HG03354 (cell line): ENCODE measurements around the gene TUBB4B.
"Not testable (repeated sequence)": the region's sequence is repeated elsewhere in the genome, so short reads cannot be mapped to it uniquely, and the experiment has no call there.

Experiments used
- ATAC-seq: cut with Tn5 transposase; IDR thresholded peaks from one replicate; pipeline ENCODE4 v1.9.1; 2021; ENCODE audit warnings: mild to moderate bottlenecking; ENCODE audit not compliant: unreplicated experiment, poor library complexity, severe bottlenecking

The TUBB4B gene

DNA sequence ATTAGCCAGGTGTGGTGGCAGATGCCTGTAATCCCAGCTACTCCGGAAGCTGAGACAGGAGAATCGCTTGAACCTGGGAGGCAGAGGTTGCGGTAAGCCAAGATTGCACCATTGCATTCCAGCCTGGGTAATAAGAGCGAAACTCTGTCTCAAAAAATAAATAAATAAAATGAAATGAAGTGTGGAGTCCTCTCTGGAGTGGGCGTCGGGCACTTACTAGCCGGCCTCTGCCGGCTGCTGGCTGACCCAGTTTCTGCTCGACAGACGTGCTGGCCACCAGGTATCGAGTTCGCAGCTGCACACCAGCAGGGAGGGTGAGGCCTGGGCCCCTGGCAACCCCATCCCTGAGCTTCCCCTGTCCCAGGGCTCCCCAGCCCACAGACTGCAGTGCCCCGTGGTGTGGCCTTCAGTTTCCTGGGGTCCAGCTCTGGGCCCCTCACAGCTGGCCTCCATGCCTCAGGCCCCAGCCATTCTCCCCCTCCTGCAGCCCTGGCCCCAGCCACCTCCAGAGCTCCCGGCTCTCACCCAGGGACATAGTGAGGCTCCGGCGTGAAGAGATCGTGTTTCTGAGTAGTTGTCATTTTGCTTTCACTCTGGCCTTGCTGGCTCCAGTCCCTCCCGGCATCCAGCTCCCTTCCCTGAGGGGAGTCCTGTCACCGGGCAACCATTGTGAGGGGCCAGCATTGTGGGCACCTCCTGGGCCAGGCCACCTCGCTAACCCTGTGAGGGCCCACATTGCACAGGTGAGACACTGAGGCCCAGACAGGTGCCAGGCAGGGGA is 6.2 kb downstream of the TUBB4B start:
- no peak for ATAC-seq

DNA sequence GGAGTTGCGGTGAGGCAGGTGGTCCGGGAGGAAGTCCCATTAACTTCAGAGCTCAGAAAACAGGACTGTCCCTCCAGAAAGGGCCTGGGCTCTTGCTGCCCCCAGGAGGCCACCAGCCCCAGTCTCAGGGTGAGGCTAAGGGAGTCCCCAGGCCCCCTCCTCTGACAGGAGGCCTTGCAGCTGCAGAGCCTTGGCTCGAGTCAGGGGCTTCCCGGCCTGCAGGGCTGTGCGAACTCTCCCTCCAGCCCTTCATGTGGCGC is 6.8 kb downstream of the TUBB4B start:
- ATAC-seq = no peak

DNA sequence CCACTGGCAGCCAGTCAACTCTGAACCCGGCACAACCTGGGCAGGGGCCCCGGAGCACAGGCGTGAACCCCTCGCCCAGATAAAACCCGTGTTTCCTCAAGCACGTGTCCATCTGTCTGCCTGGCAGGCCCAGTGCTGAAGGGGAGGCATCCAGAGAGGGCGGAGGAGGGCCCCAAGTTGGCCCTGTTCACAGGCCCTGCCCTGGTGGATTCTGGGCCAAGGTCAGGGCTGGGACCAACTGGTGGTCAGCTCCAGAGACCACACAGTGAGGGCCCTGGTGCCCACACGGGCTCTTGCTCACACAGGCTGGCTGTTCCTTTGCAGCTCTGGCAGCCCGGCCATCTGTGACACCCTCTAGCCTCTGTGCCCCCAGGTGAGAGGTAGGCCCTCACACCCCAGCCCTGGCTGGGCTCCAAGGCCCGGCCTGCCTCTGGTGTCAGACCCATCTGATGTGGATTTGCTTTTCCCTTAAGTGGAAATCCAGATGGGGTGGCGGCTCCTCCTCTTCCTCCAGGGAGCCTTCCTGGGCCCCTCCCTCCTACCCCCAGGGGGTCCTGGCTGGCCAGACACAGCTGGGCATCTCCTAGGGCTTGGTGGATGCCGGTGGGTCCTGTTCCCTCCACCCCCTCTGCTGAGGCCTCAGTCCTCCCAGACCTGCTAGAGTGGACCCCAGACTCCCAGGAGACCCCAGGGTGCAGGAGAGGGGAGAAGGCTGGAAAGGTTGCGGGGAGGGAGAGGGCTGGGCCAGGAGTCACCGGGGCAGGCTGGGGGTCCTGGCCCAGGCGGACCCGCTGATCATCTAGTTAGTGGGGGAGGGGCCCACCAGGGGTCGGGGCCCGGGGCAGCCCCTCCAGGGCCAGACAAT is 9.5 kb downstream of the TUBB4B start:
- ATAC-seq = no peak

DNA sequence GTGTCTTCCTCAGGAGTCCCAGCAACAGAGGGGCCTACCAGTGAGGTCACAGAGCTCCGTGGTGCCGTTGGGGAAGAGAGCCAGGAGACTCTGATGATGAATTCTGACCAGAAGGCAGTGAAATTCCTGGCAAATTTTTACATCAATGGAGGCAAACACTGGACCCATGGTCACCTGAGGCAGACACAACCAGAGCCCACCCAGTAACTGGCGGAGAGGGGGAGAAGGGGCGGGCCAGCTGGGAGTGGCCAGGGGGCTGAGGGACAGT is 10.0 kb downstream of the TUBB4B start, which contains the start of gene STPG3:
Gene STPG3 (plus strand): TSS at position 93 of the 268 bp plus-strand sequence. CDS start 1 bp downstream, at position 94.
- ATAC-seq = no peak

DNA sequence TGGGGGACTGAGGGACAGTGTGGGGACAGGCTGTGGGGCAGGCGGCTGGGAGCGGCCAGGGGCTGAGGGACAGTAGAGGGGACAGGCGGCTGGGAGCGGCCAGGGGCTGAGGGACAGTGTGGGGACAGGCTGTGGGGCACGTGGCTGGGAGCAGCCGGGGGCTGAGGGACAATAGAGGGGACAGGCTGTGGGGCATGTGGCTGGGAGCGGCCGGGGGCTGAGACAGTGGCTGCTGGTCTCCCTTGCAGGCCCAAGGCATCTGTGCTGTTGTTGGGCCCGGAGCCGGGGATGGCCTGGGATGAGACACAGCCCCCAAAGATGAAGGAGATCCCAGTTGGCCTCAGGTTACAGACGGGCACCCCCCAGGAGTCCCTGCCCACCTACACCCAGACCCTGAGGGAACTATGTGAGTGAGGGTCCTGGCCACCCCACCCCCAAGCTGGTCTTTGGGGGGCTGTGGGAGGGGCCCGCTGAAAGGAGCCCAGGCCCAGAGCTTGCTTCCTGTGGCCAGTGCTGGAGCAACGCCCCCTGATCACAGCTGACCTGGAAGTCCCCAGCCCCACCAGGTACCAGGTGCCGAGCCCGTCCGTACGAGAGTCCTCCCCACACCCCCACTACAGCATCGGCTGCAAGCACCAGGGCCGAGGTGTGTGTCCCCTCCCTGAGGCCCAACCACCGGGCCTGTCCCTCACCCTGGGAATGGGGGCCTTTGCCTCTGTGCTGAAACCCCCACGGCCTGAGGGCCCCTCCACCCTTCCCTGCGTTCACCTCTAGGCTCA is 10.6 kb downstream of the TUBB4B start:
- ATAC-seq = no peak

DNA sequence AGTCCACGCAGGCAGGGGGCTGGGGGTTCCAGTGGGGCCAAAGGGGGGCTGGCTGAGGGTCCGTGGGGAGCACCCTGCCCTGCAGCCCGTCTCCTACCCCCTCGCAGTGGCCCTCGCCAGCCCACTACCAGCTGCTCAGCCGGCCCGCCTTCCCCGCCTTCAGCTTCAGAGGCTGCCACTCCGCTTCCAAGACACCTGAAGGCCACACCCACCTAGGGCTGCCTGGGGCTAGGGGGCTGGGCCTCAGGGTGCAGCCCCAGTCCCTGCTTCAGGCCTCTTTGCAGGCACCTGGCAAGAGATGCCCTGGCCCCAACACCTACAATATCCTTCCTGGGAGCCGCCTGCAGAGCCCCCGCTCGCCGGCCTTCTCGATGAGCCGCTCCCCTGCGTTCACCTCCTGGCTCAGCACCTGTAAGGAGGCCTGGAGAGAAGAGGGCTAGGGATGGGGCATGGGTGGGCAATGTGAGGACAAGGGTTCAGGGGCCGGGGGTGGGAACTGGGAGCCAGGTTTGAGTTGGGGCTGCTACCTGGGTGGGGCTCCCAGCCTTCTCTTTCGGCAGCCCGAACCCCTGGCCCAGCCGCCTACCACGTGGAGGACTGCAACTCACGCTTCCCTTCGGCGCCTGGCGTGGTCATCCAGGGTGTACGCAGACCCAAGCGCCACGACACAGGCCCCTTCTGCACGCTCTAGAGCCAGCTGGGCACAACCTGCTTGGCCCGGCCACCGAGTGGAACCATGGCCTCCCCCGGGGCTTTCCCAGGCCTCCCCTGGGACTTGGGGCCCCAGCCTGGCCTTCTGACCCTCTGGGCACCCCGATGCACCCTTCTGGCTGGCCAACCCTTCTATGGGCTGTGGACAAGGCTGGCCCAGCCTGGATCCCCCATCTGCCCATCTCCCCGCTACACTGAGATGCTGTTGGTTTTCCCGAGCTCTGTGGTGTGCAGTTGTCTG is 11.7 kb downstream of the TUBB4B start:
- no peak for ATAC-seq

DNA sequence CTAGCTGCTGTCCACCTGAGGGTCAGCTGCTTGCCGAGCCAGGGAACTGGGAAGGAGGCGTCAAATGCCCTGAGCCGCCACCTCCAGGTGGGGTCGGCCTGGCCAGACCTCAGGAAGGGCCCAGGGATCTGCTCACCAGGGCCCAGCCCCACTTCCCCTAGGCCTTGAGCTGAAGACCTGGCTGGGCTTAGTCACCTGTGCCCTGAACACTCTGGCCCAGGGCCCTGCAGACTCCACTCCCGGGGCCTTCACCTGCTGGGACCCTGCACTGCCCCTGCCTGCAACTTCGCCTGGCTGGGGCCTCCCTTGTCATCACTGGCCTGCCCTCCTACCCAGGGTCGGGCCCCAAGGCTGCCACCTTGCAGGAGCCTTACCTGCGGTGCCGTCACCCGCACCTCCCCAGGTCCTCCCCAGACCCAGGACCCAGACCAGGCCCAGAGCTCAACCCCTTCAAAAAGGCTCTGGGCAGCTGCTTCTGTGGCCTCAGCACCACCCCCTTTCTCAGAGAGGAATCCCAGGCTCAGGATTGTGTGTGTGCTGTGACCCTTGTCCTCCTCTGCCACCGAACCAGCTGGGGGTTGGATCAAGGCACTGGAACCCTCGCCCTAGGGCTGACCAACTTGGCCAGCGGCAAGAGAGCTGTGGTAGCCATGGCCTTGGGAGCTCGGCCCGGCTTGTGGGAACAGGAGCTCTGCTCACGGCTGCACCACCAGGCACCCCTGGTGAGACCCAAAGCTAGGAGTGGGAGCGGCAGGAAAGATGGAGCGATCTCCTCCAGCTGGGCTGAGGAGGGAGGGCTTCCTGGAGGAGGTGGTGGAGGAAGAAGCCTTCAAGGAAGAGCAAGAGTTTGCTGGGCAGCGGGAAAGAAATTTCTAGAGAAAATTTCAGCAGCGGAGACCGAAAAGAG is 12.9 kb downstream of the TUBB4B start:
- ATAC-seq = no peak

DNA sequence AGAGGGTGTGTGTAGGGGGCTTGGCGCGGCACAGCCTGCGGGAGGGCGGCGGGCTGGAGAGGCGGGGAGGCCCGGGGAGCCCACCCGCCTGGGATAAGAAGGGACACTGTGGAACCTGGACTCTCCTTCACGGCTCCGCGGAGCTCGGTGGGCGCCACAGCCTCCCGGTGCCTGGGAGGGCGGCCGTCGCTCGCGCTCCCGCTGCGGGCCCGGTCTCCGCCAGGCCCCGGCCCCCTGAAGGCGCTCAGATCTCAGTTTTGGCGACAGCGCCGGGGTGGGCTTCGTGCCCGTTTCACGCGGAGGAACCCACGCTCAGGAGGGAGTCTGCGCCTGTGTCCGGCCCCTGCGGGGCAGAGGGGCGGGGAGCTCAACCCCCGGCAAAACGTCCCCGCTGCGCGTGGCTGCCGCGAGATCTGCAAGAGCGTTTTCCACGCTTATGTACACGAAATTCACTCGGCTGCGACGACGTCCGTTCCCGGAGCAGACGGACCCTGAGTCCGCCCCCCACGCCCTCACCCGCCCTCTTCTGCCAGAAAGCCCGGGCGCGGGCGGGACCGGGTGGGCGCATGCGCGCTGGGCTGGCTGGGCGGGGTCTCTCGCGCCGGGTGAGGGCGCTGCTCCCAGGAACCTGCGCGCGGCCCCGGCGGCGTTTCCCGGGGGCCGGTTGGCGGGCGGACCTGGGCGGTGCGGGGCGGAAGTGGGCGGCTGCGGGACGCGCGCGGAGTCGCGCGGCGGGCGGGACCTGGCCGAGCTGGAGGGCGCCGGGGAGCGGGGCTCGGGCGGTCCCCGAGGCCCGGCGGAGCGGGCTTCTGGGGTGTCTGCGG is 13.7 kb downstream of the TUBB4B start, which contains the start of gene NELFB:
Gene NELFB (plus strand): TSS at position 704 of the 824 bp plus-strand sequence.
- peak; percentile 85 for ATAC-seq

DNA sequence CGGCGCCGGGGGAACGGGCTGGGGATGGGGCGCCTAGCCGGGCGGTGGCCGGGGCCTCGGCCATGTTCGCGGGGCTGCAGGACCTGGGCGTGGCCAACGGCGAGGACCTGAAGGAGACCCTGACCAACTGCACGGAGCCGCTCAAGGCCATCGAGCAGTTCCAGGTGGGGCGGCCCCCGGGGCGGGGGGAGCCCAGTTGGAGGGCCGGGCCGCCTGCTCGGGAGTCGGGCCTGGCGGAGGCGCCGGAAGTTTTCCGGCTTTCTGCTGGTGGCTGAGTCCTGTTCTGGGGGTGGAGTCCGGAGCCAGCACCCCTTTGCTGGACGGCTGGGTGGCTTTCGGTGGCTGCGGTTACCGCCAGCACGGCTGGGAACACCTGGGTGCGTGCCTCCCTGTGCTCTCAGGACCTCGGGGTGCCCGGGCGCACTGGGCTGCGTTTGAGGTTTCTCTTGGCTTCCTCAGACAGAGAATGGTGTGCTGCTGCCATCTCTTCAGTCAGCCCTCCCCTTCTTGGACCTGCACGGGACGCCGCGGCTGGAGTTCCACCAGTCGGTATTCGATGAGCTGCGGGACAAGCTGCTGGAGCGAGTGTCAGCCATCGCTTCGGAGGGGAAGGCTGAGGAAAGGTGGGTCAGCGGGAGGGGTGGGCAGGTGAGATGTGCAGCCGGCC is 14.5 kb downstream of the TUBB4B start:
- ATAC-seq = peak; percentile 43

DNA sequence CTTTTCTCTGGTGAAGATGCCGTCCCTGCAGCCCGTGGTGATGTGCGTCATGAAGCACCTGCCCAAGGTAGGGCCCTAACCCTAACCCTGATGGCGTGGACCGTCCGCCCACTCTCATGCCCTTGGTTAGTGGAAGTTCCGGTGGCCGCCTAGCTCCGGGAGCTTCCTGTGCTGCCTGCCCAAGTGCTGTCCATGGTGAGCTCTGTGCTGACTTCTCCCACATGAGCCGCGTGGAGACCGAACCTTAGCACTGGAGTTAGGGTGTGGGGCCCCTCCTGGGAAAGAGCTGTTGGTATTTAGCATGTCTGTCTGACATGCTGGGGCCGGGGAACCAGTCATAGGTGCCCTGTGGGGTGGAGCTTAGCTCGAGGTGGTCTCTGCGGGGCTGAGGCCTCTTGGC is 15.3 kb downstream of the TUBB4B start:
- ATAC-seq = no peak

DNA sequence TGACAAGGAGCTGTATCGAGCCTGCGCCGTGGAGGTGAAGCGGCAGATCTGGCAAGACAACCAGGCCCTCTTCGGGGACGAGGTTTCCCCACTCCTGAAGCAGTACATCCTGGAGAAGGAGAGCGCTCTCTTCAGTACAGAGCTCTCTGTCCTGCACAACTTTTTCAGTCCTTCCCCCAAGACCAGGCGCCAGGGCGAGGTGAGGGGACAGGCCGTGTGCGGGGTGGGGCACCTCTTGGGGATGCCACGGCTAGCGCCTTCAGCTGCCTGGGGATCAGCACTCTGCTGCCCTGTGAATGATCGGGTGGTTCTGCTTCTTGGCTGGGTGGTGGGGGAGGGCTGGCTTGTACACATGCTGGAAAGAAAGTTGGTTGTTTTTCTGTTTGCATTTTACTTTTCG is 15.8 kb downstream of the TUBB4B start:
- no peak for ATAC-seq

DNA sequence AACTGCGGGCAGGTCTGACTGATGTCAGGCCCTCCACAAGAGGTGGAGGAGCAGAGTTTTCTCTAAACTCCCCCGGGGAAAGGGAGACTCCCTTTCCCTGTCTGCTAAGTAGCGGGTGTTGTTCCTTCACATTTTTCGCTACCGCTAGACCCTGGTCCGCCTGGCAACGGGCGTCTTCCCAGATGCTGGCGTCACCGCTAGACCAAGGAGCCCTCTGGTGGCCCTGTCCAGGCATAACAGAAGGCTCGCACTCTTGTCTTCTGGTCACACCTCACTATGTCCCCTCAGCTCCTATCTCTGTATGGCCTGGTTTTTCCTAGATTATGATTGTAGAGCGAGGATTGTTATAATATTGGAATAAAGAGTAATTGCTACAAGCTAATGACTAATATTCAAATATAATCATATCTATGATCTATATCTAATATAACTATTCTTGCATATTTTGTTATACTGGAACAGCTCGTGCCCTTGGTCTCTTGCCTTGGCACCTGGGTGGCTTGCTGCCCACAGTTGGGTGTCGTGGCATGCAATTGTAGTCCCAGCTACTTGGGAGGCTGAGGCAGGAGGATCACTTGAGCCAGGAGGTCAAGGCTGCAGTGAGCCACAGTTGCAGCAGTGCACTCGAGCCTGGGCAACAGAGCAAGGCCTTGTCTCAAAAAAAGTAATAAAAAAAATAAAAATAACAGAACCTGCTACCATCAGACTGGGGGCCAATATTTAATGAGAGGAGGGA is 21.3 kb downstream of the TUBB4B start:
- ATAC-seq = not testable (repeated sequence)

DNA sequence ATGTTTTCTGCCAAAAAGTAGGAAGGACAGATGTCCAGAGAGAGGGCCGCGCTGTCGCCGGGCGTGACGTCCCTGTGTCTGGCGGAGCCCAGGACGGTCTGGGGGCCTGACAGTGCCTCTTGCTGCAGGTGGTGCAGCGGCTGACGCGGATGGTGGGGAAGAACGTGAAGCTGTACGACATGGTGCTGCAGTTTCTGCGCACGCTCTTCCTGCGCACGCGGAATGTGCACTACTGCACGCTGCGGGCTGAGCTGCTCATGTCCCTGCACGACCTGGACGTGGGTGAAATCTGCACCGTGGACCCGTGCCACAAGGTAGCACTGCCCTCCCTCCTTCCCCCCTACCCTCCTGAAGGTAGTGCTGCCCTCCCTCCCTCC is 21.8 kb downstream of the TUBB4B start:
- no peak for ATAC-seq

DNA sequence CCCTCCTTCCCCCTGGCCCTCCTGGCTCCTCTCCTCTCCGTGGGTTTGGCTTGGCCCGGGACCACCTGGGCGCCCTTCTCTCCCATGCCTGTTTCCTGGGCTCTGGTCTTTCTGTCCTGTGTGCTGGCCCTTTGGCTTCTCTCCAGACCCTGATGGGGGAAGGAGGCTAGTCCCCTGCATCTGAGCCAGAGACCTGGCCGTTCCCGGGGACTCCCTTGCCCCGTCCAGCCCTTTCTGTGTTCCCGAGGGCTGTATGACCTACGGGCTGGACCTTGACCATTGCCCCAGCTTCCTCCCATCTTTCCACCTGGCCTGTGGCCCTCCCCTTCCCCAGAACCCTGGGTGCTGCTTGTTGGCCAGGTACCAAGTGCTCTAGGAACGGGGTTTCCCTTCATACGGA is 22.4 kb downstream of the TUBB4B start:
- ATAC-seq = no peak

DNA sequence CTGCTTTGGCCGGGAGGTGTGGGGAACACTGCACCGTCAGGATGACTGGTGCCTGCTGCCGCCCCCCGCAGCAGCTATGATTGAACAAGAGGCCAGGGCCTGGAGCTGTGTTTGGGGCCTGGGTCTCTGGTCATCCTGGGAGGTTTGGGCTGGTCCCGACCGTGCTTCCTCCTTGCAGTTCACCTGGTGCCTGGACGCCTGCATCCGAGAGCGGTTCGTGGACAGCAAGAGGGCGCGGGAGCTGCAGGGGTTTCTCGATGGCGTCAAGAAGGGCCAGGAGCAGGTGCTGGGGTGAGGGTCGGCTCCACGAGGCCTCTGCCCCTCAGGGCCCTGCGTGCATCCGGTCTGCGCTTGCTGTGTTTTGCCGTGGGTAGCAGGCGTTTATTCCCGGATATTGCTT is 23.0 kb downstream of the TUBB4B start:
- no peak for ATAC-seq

DNA sequence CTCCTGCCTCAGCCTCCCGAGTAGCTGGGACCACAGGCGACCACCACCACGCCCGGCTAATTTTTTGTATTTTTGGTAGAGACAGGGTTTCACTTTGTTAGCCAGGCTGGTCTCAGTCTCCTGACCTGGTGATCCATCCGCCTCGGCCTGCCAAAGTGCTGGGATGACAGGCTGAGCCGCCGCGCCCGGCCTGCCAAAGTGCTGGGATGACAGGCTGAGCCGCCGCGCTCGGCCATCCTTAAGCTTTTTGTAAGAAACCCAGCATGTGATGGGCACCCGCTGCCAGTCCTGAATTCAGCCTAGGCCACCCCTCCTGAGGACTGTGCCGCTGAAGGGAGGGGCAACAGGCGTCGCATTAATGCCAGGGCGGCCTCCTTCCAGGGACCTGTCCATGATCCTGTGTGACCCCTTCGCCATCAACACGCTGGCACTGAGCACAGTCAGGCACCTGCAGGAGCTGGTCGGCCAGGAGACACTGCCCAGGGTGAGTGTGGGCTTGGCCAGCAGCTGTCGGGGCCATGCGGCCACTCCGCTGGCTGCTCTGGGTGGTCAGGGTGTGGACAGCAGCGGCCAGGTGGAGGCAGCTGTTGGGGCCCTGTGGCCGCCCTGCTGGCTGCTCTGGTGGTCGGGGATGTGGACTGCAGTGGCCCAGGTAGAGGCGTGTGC is 24.5 kb downstream of the TUBB4B start:
- ATAC-seq = no peak
